Left renal cortex interstitium (tissue), 4 donors: ENCODE results near the gene UNC13C. TPM values are rescaled to one million over a fixed set of nuclear protein-coding genes. Genes with fewer than 3 reads are reported as not detected.
A peak's percentile ranks its signal among the peaks of the same experiment; 100 is the strongest.
"Not testable (repeated sequence)": the region's sequence is repeated elsewhere in the genome, so short reads cannot be mapped to it uniquely, and the experiment has no call there.

Experiments used
- DNase-seq, 4 donors: peaks; one replicate each; pipeline ENCODE4 v3.0.0-alpha.2; 2013; ENCODE audit warnings: low read depth in 4 of 4, low spot score in 2 of 4, missing footprints in 1 of 4
- polyA plus RNA-seq, 4 donors: library from polyadenylated mRNA; unstranded; fragments of 120-200 nt; gene quantifications; one replicate each; pipeline ENCODE4 v1.2.1, GENCODE V29; 2013; ENCODE audit not compliant: insufficient read length in 4 of 4

The UNC13C gene
- polyA plus RNA-seq, 4 donors, result 6.3 to 10.8 (median 8.0) TPM

DNA sequence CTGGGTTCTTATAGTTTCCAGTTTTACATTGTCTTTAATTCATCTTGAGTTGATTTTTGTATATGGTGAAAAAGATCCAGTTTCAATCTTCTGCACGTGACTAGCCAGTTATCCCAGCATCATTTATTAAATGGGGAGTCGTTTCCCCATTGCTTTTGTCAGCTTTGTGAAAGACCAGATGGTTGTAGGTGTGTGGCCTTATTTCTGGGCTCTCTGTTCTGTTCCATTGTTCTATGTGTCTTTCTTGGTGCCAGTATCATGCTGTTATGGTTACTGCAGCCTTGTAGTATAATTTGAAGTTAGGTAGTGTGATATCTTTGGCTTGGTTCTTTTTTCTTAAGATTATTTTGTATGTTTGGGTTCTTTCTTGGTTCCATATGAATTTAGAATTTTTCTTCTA is 432.2 kb downstream of the UNC13C start:
- no peak for DNase-seq

GRCh38 chr15:54424171-54424570 is 445.9 kb downstream of the UNC13C start:
- no peak for DNase-seq

DNA sequence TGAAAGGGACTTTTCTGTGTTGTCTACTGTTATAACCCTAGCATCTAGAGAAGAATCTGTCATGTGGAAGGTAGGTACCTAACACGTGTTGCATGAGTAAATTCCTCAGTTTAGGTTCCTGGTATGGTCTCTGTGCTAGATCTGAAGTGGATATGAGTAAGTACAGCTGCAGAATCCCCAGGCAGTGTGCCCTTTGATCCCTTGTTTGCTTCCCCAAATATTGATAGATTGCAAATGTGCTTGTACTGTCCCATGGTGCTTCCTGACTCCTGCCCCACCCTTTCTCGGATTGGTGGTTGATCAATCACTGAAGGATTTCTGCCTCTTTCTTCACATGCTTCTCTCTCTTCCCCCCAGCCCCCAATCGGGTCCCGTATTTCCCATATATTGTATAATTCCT is 450.4 kb downstream of the UNC13C start:
- no peak for DNase-seq

GRCh38 chr15:54450288-54450687 is 472.0 kb downstream of the UNC13C start:
- not testable (repeated sequence) for DNase-seq

GRCh38 chr15:54456413-54456812 is 478.2 kb downstream of the UNC13C start:
- DNase-seq, result no peak

GRCh38 chr15:54462511-54462913 is 484.3 kb downstream of the UNC13C start:
- no peak for DNase-seq

DNA sequence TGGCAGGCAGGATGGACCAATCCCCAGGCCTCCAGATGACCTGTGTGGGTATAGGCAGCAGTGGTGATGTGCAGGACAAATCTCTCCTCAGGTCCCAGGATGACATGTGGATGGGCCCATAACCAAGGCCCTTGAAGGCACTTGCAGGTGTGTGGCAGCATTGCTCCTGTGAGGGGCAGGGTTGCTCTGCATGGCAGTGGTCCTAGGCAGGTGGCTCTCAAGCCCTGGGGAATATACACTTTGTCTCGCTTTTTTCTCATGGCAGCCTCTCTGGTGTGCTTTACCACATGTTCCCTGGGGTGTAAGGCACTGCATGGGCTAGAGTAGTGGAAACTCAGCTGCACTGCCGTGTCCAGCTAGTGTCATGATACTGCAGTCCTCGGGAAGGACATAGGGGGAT is 503.6 kb downstream of the UNC13C start:
- no peak for DNase-seq

- no peak for DNase-seq
These were observed 504.0 kb downstream of the UNC13C start for GRCh38 chr15:54482251-54482650.

DNA sequence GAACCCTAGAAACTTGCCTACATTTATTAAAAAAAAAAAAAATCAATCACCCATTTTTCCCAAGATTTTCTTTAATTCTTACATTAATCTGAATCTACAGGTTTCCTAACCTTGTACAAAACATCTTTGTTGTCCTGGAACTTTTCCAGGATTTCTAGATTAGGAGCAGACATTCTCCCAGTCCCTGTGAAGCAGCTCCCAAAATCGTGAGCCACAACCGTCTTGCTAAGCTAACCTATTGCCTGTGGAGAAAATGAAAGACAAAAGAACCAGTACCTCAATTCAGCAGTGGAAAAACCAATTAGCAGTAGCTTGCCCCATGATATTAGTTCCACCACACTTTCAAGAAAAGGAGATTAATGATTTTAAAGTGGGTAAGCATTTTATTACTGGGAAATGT is 522.1 kb downstream of the UNC13C start:
- no peak for DNase-seq

DNA sequence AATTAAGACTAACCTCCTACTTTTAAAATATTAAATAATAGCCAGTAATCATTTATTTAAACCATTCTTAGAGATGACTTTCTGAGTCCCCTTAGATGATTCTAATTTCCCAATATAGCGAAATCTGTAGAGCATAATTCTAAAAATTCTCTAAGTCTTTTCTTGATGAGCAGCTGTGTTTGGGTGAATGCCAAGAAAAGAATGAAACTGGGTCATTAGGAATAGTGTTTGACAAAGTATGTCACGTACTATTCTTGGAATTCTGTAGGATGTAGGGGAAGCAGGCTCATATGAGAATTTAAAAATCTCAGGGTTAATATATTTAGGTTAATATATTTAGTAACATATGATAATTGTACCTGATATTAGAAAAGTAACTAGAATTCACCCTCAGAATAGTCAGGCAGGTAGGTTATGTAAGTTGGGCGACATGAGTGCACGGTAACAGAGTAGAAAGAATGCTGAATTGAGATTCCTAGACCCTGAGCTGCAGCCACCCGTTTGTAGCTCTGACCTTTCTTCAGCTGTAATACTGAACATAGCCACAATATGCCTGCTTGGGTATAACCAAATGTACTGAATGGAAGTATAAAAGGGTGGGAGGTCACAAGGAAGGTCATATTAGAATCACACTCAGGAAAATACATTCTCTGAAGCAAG is 524.3 kb downstream of the UNC13C start:
- no peak for DNase-seq

DNA sequence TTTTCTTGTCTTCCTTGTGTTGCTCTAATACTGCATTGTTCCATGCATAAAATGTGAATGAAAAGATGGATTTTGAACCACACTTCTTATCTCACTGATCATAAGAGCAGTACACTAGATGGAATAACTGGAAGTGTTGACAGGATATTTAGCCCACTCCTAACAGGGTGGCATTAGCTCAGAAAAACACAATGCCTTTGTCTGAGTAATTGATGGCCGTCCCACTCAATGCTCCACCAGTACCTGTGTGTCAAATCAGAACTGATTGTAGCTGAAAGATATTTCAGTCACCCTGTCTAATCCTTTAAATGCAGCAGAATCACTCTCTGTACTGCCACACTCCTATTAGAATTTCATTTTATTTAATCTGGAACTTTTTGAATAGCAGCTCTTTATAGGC is 526.5 kb downstream of the UNC13C start:
- DNase-seq, result no peak

DNA sequence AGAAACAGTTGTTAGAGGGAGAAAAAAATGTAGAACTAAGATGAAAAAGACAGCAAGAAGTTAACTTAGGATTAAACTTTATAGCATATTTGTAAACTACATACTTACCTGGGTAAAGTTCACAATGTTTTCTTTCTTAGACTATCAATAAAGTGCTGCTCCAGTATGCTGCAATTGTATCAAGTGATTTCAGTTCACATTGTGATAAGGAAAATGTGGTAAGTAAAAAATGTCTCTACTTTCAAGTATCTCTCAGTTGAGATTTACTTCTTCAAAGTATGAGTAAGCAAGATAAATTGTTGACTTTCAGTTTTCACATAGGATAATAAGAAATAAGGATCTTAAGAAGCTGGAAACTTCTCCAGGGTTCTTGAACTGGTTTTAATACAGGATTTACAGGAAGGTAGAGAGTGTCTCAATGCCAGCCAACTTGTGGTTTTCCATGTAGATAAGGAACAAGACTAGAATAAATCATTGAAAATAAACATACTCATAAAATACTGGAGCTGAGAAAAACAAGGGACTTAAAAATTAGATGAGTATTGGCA is 528.8 kb downstream of the UNC13C start:
- DNase-seq, result no peak

GRCh38 chr15:54514601-54515000 is 536.4 kb downstream of the UNC13C start:
- no peak for DNase-seq

GRCh38 chr15:54515664-54516582 is 537.7 kb downstream of the UNC13C start:
- DNase-seq, result no peak

DNA sequence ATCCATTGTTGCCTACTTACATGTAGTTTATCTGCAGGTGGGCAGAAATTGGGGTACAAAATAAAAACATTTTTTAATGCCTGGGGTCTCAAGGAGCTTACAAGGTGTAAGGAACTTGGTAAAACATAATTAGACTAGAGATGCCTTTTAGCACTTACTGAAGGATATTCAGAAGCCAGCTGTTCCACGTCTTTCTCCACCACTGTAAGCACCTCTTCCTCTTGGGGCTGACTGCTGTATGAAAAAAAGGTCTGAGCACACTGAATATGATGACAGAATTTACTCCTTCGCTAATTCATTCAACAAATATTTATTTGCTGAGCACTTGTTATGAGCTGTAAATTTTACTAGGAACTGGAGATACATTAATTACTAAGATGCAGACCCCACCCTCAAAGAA is 539.1 kb downstream of the UNC13C start:
- no peak for DNase-seq

DNA sequence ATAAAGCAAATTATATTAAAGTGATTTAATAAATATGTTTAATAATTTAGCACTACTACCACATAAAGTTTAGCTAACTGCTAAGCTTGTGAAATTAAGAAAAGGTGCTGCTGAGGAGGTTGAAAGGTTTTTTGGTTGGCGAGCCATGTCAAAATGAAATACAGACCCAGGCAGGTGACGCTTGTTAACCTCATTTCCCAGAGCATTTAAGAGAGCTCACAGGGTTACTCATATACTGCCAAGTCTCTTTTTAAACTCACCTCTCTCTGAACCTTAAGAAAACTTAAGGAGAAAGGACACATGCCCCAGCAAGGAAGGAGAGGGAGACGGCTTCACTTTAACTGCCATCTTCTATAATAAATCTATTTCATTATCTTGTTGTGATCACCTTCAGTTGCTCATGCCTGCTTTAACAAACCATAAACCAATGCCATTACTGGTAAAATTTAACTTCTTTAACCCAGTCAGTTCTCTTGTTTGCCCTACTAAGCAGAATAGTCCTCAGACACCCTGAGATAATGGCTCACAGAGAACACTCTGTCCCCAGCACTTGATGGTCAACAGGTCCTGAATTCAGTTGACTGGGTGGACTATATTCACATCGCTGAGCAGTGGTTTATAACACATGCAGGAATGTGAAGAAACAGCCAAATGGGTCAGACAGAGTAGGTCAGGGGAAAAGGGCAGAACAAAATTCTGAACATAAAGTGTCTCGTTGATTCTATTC is 540.1 kb downstream of the UNC13C start:
- DNase-seq, result peak in 1 of 4 donors; percentile 9

DNA sequence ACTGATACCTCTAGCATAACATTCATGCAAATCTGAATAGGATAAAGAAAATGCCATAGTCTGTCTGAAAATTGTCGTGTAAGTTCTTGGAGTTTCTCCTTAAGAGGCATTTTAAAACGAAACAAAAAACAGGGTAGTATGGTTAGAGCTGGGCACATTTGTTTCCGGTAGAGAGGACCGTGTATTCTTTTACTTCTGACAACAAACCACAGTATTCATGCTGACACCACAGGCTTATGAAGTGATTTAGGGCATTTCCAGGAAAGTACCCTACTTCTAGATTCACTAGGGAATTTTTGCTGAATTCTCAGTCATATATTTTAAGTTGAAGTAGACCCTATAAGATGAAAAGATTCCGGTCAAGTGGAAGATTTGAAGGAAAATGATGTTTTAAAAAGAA is 541.3 kb downstream of the UNC13C start:
- no peak for DNase-seq

DNA sequence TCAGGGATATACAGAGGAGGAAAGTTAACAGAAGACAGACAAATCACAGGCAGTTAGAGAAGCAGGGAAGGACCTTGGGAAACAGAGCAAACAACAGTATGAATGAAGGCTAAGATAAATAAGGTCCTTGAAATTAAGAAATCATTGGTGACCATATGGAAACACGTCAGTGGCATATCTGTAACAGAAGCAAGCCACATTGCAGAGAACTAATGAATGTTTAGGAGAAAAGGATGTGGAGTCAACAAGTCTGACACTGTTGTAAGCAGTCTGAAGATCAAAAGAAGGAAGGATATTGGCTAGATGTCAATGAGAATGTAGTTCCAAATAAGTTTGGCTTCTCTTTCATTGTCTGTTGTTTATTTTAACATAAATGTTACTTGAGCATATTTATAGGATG is 542.4 kb downstream of the UNC13C start:
- DNase-seq, result no peak

DNA sequence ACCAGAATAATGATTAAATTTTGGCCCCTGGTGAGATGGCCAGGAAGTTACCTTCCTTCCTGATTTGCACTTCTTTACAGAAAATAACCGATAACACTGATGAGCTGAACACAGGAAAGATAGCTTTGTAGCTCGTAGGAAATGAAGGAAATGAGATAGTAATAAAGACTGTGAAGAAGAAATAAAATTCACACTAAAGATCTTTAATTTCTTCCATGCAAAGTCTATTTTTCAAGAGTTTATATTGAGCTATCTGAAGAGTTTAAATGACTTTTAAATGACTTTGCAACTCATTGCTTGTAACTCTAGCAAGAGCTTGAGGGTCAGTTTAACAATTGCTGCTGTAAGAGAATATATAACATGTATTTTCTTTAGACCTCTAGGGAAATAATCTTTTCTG is 543.0 kb downstream of the UNC13C start:
- DNase-seq, result no peak

- no peak for DNase-seq
These were observed 549.8 kb downstream of the UNC13C start for GRCh38 chr15:54528021-54528420.

DNA sequence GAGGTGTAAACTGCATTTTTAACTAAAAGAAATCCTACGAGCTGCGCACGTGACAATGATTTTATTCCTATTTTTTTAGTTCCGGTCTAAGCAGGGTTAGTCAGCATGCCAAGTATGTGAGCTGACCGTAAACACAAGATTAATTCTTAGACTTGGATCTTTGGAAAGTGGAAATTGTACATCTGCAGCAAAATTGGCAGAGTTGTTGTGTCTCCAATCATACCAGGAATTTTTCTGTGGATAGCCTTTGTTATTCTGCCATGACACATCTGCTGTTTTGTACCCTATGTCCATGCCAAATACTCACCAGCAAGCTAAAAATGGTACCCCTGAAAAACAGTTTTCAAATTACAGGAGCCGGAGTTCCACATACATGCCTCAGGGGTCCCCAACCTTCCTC is 562.5 kb downstream of the UNC13C start:
- DNase-seq, result no peak
